SU-DHL-6 (cell line): Measurements from ENCODE around the gene CACTIN.

Experiments
- H2AFZ ChIP-seq: fragments of 200-600 bp; sonication (generic); 2 replicates; pipeline ENCODE4 v1.6.1; 2014; ENCODE audit warnings: low read depth, mild to moderate bottlenecking, moderate library complexity, mixed read lengths, antibody characterized with exemption, low read length; ENCODE audit not compliant: severe bottlenecking
- H3F3A ChIP-seq: fragments of 200-600 bp; shearing (Covaris generic); 2 replicates; pipeline ENCODE4 v1.6.0; 2016; ENCODE audit warnings: antibody characterized with exemption, mild to moderate bottlenecking; ENCODE audit not compliant: insufficient read depth
- H3K27ac ChIP-seq: fragments of 200-600 bp; sonication (generic); 2 replicates; pipeline ENCODE4 v1.5.1; 2016; ENCODE audit warnings: low read depth, mild to moderate bottlenecking, low read length, moderate library complexity, mixed read lengths
- H3K27me3 ChIP-seq: fragments of 200-600 bp; sonication (generic), shearing (Covaris generic); 2 replicates; pipeline ENCODE4 v1.6.0; 2014; ENCODE audit warnings: mild to moderate bottlenecking, low read length
- H3K36me3 ChIP-seq: fragments of 200-600 bp; sonication (generic); 2 replicates; pipeline ENCODE4 v1.6.1; 2014; ENCODE audit warnings: mild to moderate bottlenecking, low read length, mixed read lengths
- H3K4me2 ChIP-seq: fragments of 300-600, 200-600 bp; shearing (Covaris generic), sonication (generic); 2 replicates; pipeline ENCODE4 v1.6.0; 2014; ENCODE audit warnings: low read length, low read depth, mild to moderate bottlenecking; ENCODE audit not compliant: poor library complexity, severe bottlenecking
- H3K4me3 ChIP-seq: fragments of 200-600 bp; sonication (generic); 2 replicates; pipeline ENCODE4 v1.5.1; 2014; ENCODE audit warnings: antibody characterized with exemption, low read length, mild to moderate bottlenecking, mixed read lengths; ENCODE audit not compliant: insufficient read depth, poor library complexity, severe bottlenecking
- H3K79me2 ChIP-seq: fragments of 200-600 bp; sonication (generic); 2 replicates; pipeline ENCODE4 v1.6.1; 2014; ENCODE audit warnings: mild to moderate bottlenecking, low read length, moderate library complexity; ENCODE audit not compliant: insufficient read depth
- H3K9ac ChIP-seq: fragments of 200-600 bp; sonication (generic); 2 replicates; pipeline ENCODE4 v1.7.0; 2014; ENCODE audit warnings: mild to moderate bottlenecking, low read length
- H3K9me2 ChIP-seq: fragments of 200-600 bp; sonication (generic); replicated peaks from 2 replicates; pipeline ENCODE4 v1.6.1; 2014; ENCODE audit warnings: low read length; ENCODE audit not compliant: insufficient read depth
- H3K9me3 ChIP-seq: fragments of 200-600 bp; sonication (generic); 2 replicates; pipeline ENCODE4 v1.6.1; 2014; ENCODE audit warnings: low read length, mixed read lengths; ENCODE audit not compliant: insufficient read depth
- H4K20me1 ChIP-seq: fragments of 200-600 bp; sonication (generic); 2 replicates; pipeline ENCODE4 v1.6.1; 2014; ENCODE audit warnings: low read depth, mild to moderate bottlenecking, antibody characterized with exemption, low read length, moderate library complexity, mixed read lengths
- EZH2phosphoT487 ChIP-seq: fragments of 200-600 bp; sonication (generic), shearing (Covaris generic); conservative IDR thresholded peaks from 2 replicates; pipeline ENCODE4 v1.6.1; 2018; ENCODE audit warnings: mild to moderate bottlenecking, antibody characterized with exemption, low read length, moderate library complexity, mixed read lengths
- TF ChIP-seq, protein P1 (sequence below): fragments of 200-600 bp; sonication (generic); IDR thresholded peaks from one replicate; pipeline ENCODE4 v1.5.1; 2017; ENCODE audit warnings: antibody characterized with exemption, mild to moderate bottlenecking, low read length, moderate library complexity; ENCODE audit not compliant: insufficient read depth, poor library complexity, severe bottlenecking

Gene CACTIN

DNA sequence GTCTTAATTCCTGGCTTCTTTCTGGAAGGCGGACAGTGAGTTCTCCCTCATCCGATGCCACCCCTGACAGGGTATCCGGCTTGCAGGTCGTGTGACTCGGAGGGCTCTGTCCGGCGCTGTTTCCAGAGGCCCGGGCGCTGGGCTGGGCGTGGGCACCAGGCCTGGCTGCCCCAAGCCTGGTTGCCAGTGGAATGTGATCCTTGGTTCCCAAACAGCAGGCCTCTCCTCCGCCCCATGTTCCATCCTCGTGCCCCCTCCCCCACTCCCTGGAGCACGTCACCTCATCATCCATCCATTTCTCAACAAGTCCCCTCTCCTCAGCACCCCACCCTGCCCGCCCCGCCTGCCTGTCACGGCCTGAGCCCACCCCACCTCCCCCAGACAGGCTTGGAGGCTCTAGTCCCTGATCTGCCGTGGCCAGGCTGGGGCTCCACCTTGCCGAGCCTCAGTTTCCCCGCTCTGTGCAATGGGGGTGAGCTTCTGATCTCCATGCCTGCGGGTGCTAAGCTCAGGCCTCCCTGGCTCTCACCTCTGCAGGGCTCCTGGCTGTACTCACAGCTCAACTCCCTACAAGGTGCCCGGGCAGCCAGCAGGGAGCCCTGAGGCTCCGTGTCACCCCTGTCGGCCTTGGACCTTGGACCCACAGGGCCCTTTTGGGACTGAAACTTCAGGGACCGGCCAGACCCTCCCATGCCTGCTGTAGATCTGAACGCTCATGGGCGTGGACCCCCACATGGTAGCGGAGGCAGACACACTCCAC, 22.2 kb downstream of the CACTIN start:
- no peak overlapping the region for H3K4me2 ChIP-seq

DNA sequence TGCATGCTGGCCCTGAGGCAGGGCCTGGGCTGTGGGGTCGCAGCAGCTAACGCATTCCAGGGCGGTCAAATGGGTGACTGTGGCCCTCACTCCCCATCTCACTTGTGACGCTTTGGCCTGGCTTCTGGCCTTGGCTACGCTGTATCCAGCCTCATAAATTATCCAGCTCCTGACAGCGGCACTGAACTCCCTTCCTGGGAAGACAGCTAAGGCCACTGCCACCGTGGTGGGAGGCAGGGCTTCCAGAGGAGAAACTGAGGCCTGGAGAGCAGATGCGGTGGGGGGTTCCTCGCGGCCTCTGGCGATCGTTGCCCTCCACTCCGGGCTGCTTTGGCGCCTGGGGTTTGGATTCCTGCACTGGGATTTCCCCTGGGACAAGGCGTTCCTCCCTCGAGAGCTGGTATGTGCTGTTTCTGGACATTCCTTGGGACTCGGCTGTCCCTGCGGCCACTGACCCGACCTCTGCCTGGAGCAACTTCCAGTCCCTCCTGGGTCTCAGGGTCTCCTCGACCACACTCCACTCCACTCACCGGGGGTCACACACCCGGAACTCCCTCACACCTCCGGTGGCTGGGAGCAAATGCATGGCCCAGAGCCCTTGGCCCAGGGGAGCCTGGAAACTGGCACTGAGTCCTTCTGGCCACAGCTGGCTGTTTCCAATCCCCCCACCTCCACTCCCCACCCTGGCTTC, 23.3 kb downstream of the CACTIN start:
- Histone ChIP-seq H3F3A (no peaks in the 10 kb centered on the region), H3K36me3 (no peaks in the 10 kb centered on the region), H3K9me3 (no peaks in the 10 kb centered on the region), H3K9me2 (no peaks in the 10 kb centered on the region), H3K4me2 (no peak overlapping the region), H3K9ac (no peak overlapping the region), H3K4me3 (no peak overlapping the region), H2AFZ (no peak overlapping the region), H3K27ac (no peak overlapping the region), H4K20me1 (no peaks in the 10 kb centered on the region), H3K27me3 (no peaks in the 10 kb centered on the region), H3K79me2 (no peaks in the 10 kb centered on the region)
- no peak for TF ChIP-seq EZH2phosphoT487
- TF ChIP-seq, protein P1, sequence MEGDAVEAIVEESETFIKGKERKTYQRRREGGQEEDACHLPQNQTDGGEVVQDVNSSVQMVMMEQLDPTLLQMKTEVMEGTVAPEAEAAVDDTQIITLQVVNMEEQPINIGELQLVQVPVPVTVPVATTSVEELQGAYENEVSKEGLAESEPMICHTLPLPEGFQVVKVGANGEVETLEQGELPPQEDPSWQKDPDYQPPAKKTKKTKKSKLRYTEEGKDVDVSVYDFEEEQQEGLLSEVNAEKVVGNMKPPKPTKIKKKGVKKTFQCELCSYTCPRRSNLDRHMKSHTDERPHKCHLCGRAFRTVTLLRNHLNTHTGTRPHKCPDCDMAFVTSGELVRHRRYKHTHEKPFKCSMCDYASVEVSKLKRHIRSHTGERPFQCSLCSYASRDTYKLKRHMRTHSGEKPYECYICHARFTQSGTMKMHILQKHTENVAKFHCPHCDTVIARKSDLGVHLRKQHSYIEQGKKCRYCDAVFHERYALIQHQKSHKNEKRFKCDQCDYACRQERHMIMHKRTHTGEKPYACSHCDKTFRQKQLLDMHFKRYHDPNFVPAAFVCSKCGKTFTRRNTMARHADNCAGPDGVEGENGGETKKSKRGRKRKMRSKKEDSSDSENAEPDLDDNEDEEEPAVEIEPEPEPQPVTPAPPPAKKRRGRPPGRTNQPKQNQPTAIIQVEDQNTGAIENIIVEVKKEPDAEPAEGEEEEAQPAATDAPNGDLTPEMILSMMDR, result no peak

More for the DNA sequence above, 22.2 kb downstream of the CACTIN start:
- no peak overlapping the region for H2AFZ ChIP-seq
- TF ChIP-seq, protein P1, result no peak
- TF ChIP-seq EZH2phosphoT487, result no peak
- no peaks in the 10 kb centered on the region for H3F3A ChIP-seq
- no peaks in the 10 kb centered on the region for H3K27me3 ChIP-seq
- H3K4me3 ChIP-seq, result no peak overlapping the region
- no peak overlapping the region for H3K27ac ChIP-seq
- no peak overlapping the region for H3K9ac ChIP-seq
- no peaks in the 10 kb centered on the region for H3K9me2 ChIP-seq
- H3K36me3 ChIP-seq, result no peaks in the 10 kb centered on the region
- H3K79me2 ChIP-seq, result no peaks in the 10 kb centered on the region
- no peaks in the 10 kb centered on the region for H3K9me3 ChIP-seq
- H4K20me1 ChIP-seq, result no peaks in the 10 kb centered on the region

DNA sequence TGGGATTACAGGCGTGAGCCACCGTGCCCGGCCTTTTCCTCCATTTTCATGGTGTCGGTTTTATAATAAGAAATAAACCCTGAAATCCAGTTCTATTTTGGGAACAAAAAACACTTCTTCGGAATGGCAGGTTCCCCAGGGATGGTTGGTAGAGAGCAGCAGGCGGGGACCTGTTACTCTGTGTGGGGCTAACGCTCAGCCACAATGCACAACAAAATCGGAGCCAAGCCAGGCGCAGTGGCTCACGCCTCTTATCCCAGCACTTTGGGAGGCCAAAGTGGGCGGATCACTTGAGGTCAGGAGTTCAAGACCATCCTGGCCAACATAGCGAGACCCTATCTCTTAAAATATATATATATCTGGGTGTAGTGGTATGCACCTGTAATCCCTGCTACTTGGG, 25.6 kb downstream of the CACTIN start:
- no peaks in the 10 kb centered on the region for H3K27me3 ChIP-seq
- no peaks in the 10 kb centered on the region for H3K9me3 ChIP-seq
- H3K9ac ChIP-seq, result no peak overlapping the region
- H3K9me2 ChIP-seq, result no peaks in the 10 kb centered on the region
- H3K4me2 ChIP-seq, result no peak overlapping the region
- no peaks in the 10 kb centered on the region for H3K36me3 ChIP-seq
- TF ChIP-seq, protein P1, result no peak
- TF ChIP-seq EZH2phosphoT487, result no peak
- H3K4me3 ChIP-seq, result no peak overlapping the region
- H3K27ac ChIP-seq, result no peak overlapping the region
- H3F3A ChIP-seq, result no peaks in the 10 kb centered on the region
- no peaks in the 10 kb centered on the region for H3K79me2 ChIP-seq
- H2AFZ ChIP-seq, result no peak overlapping the region
- H4K20me1 ChIP-seq, result no peaks in the 10 kb centered on the region
